Thyroid gland (tissue), 4 donors: ENCODE data around the gene PANX1.

Experiments used
- CTCF ChIP-seq, 6 experiments: fragments of 200-600 bp in 3 of 6; fragments of 450-650 bp in 3 of 6; sonication (generic) in 3 of 6; IDR thresholded peaks; one replicate each; pipeline ENCODE4 v1.5.1; 2016 to 2019; ENCODE audit warnings: antibody characterized with exemption in 6 of 6, mild to moderate bottlenecking in 2 of 6, inconsistent platforms in 1 of 6, moderate library complexity in 1 of 6
- POLR2A ChIP-seq, 2 donors: fragments of 450-650 bp; IDR thresholded peaks; one replicate each; pipeline ENCODE4 v1.6.1; 2017; ENCODE audit warnings: antibody characterized with exemption in 2 of 2, mild to moderate bottlenecking in 2 of 2, moderate library complexity in 1 of 2

- TF ChIP-seq POLR2A (IDR thresholded peaks at IDR 0.05): no peak
- no peak for TF ChIP-seq CTCF (IDR thresholded peaks at IDR 0.05)
Observed at GRCh38 chr11:94224078-94224477, 95.4 kb downstream of the PANX1 start.
